ENCODE measurements around the gene SFRP5. TPM values are rescaled to one million over a fixed set of nuclear protein-coding genes. Genes with fewer than 3 reads are reported as not detected.

SFRP5 gene
- total RNA-seq, 1 donor from 2014 or later = not detected

DNA sequence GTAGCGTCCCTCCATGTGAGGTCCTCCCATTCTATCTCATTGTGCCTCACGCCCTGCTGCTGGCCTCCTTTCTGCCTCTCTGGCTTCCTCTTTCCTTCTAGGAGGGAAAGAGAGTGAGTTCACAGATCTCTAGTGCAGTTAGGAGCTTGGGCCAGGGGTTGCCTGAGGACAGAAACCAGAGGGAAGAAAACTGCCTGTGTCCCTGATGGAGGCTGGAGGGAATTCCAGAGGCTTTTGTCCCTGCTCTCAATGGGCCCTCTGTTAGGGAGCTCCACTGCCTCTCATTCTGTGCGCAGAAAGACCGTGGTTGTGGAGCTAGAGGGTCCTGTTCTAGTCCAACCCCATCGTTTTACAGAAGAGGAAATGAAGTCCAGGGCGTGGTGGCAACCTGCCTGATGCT lies 53.6 kb downstream of the SFRP5 start:
- intact Hi-C loops (cut with micrococcal nuclease) = no loop called here
- H3K27ac Mint-ChIP-seq = no peak overlapping the region
- DNase-seq (ENCODE audit: low spot score) = no peak
- H3K36me3 Mint-ChIP-seq (ENCODE audit: low read depth) = peaks cover 6% of the 10 kb centered on the region
- H3K4me1 Mint-ChIP-seq (ENCODE audit: low read depth) = peaks cover 5% of the 10 kb centered on the region
- peaks cover 19% of the 10 kb centered on the region for H3K27me3 Mint-ChIP-seq (ENCODE audit: insufficient read depth)
- no peak overlapping the region for H3K4me3 Mint-ChIP-seq
- no peaks in the 10 kb centered on the region for H3K9me3 Mint-ChIP-seq

DNA sequence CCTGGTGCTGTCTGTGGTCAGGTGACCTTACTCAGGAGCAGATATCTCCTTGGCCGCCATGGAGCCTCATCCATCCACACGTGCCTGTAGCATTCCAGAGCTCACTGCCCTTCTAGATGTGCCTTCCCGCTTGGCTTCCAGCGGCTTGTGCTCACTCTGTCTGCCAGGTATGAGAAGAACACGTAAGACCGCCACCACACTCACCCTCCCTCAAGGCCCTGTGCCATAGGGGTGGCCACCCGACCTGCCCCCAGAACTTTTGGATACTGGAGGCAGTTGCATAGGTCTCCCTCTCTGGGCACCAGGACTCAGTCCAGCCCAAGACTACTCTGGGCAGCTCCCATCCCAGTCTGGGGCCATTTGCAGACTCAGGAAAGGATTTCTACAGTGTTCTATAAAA lies 54.2 kb downstream of the SFRP5 start:
- Mint-ChIP-seq H3K9me3 (no peaks in the 10 kb centered on the region), H3K27me3 (ENCODE audit: insufficient read depth) (peaks cover 25% of the 10 kb centered on the region), H3K27ac (no peak overlapping the region), H3K4me1 (ENCODE audit: low read depth) (peaks cover 10% of the 10 kb centered on the region), H3K4me3 (no peak overlapping the region), H3K36me3 (ENCODE audit: low read depth) (peaks cover 6% of the 10 kb centered on the region)
- no peak for DNase-seq (ENCODE audit: low spot score)
- intact Hi-C loops (cut with micrococcal nuclease) = no loop called here

Other genes starting within 250 kb of the SFRP5 start
- not detected in 2 replicates for gene ANKRD2, start 199.2 kb downstream of the SFRP5 start, total RNA-seq
- not detected in 2 replicates for gene HOGA1, start 187.6 kb downstream of the SFRP5 start, total RNA-seq
- not detected in 2 replicates for gene C10orf62, start 182.3 kb downstream of the SFRP5 start, total RNA-seq
- gene MORN4, start 138.5 kb downstream of the SFRP5 start, total RNA-seq = 1.9 TPM in 2 replicates
- gene PI4K2A, start 131.3 kb downstream of the SFRP5 start, total RNA-seq = 19.3 and 19.7 TPM in 2 replicates
- gene AVPI1, start 84.8 kb downstream of the SFRP5 start, total RNA-seq = 0.66 and 0.93 TPM in 2 replicates
- 3.0 and 3.4 TPM in 2 replicates for gene MARVELD1, start 58.3 kb downstream of the SFRP5 start, total RNA-seq
- 41.7 and 42.5 TPM in 2 replicates for gene ZFYVE27, start 34.9 kb downstream of the SFRP5 start, total RNA-seq
- gene GOLGA7B, start 77.8 kb upstream of the SFRP5 start, total RNA-seq = 0.26 and 0.29 TPM in 2 replicates